ENCODE data around the gene FYN.

- TF ChIP-seq EZH2 (IDR thresholded peaks at IDR 0.05; ENCODE audit: insufficient read depth, poor library complexity, severe bottlenecking) (no peak), EZH2phosphoT487 (IDR thresholded peaks at IDR 0.05; ENCODE audit: insufficient read depth, low read depth) (no peak)
These were observed 195.8 kb downstream of the FYN start for GRCh38 chr6:111677249-111677990.
